Liver (tissue), 3 donors: Measurements from ENCODE around the gene WFDC12.

Experiments
- CTCF ChIP-seq: fragments of 150-350 bp; IDR thresholded peaks from 2 replicates; pipeline ENCODE4 v1.5.1; 2017; ENCODE audit warnings: improper control_type of control experiment, low read depth, low read length; ENCODE audit not compliant: missing input control
- EGR1 ChIP-seq, 2 donors: IDR thresholded peaks; 2 replicates each; pipeline ENCODE4 v1.6.1; 2016 to 2018; ENCODE audit warnings: antibody characterized with exemption in 2 of 2, low read depth in 2 of 2
- FOXA1 ChIP-seq: IDR thresholded peaks from 2 replicates; pipeline ENCODE4 v1.6.1; 2016; ENCODE audit warnings: antibody characterized with exemption
- HNF4A ChIP-seq, 2 donors: conservative IDR thresholded peaks; 2 replicates each; pipeline ENCODE4 v1.6.1; 2016; ENCODE audit warnings: antibody characterized with exemption in 2 of 2, mild to moderate bottlenecking in 2 of 2
- HNF4G ChIP-seq: IDR thresholded peaks from 2 replicates; pipeline ENCODE4 v1.6.1; 2016; ENCODE audit warnings: antibody characterized with exemption
- JUND ChIP-seq, 2 donors: IDR thresholded peaks; 2 replicates each; pipeline ENCODE4 v1.6.1; 2016; ENCODE audit warnings: antibody characterized with exemption in 2 of 2
- MAX ChIP-seq: IDR thresholded peaks from 2 replicates; pipeline ENCODE4 v1.6.1; 2016; ENCODE audit warnings: antibody characterized with exemption
- RAD21 ChIP-seq, 2 donors: IDR thresholded peaks; 2 replicates each; pipeline ENCODE4 v1.6.1; 2016; ENCODE audit warnings: antibody characterized with exemption in 2 of 2, mild to moderate bottlenecking in 2 of 2
- YY1 ChIP-seq: IDR thresholded peaks from 2 replicates; pipeline ENCODE4 v1.6.1; 2016; ENCODE audit warnings: antibody characterized with exemption, mild to moderate bottlenecking
- TF ChIP-seq, protein P1 (sequence below): IDR thresholded peaks from 2 replicates; pipeline ENCODE4 v1.6.1; 2016; ENCODE audit warnings: antibody characterized with exemption, mild to moderate bottlenecking
- TF ChIP-seq, protein P2 (sequence below): IDR thresholded peaks from 2 replicates; pipeline ENCODE4 v1.6.1; 2016; ENCODE audit warnings: antibody characterized with exemption
- donor health status: healthy.
- donor health status: healthy.

GRCh38 chr20:45111799-45112471 lies 12.3 kb downstream of the WFDC12 start:
- TF ChIP-seq JUND (IDR thresholded peaks at IDR 0.05) (no peak), CTCF (peak; percentile 46), FOXA1 (no peak), HNF4A (conservative IDR thresholded peaks at IDR 0.05) (no peak), RAD21 (IDR thresholded peaks at IDR 0.05) (peak; percentile 43 to 61), EGR1 (IDR thresholded peaks at IDR 0.05; ENCODE audit: low read depth in 2 of 2) (no peak), HNF4G (no peak), YY1 (no peak), MAX (no peak)
- TF ChIP-seq, protein P1, sequence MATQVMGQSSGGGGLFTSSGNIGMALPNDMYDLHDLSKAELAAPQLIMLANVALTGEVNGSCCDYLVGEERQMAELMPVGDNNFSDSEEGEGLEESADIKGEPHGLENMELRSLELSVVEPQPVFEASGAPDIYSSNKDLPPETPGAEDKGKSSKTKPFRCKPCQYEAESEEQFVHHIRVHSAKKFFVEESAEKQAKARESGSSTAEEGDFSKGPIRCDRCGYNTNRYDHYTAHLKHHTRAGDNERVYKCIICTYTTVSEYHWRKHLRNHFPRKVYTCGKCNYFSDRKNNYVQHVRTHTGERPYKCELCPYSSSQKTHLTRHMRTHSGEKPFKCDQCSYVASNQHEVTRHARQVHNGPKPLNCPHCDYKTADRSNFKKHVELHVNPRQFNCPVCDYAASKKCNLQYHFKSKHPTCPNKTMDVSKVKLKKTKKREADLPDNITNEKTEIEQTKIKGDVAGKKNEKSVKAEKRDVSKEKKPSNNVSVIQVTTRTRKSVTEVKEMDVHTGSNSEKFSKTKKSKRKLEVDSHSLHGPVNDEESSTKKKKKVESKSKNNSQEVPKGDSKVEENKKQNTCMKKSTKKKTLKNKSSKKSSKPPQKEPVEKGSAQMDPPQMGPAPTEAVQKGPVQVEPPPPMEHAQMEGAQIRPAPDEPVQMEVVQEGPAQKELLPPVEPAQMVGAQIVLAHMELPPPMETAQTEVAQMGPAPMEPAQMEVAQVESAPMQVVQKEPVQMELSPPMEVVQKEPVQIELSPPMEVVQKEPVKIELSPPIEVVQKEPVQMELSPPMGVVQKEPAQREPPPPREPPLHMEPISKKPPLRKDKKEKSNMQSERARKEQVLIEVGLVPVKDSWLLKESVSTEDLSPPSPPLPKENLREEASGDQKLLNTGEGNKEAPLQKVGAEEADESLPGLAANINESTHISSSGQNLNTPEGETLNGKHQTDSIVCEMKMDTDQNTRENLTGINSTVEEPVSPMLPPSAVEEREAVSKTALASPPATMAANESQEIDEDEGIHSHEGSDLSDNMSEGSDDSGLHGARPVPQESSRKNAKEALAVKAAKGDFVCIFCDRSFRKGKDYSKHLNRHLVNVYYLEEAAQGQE, result no peak
- TF ChIP-seq, protein P2, sequence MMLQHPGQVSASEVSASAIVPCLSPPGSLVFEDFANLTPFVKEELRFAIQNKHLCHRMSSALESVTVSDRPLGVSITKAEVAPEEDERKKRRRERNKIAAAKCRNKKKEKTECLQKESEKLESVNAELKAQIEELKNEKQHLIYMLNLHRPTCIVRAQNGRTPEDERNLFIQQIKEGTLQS, result no peak
